T47D (cell line): ENCODE measurements around the gene MFSD1.
"Not testable (repeated sequence)": the region's sequence is repeated elsewhere in the genome, so short reads cannot be mapped to it uniquely, and the experiment has no call there.

ENCODE experiments used
- DNase-seq, 2 experiments: peaks; one replicate each; pipeline versions ENCODE4 v3.0.0 to v3.0.0-alpha.2; 2011 to 2012; ENCODE audit warnings: low read depth in 1 of 2, low spot score in 1 of 2
- JUND ChIP-seq: IDR thresholded peaks from 2 replicates; pipeline ENCODE4 v1.6.1; 2012; ENCODE audit warnings: low read depth
- in situ Hi-C: cut with HindIII; loops from 2 replicates; pipeline ENCODE4 v1.10.0; 2016; ENCODE audit warnings: low sequenced_read_pairs, low pct_unique_long_range_greater_than_20kb

Gene MFSD1

GRCh38 chr3:158781191-158781590 lies 20.7 kb upstream of the MFSD1 start:
- TF ChIP-seq JUND, result no peak
- DNase-seq, result no peak
- in situ Hi-C loops, result no loop called here

DNA sequence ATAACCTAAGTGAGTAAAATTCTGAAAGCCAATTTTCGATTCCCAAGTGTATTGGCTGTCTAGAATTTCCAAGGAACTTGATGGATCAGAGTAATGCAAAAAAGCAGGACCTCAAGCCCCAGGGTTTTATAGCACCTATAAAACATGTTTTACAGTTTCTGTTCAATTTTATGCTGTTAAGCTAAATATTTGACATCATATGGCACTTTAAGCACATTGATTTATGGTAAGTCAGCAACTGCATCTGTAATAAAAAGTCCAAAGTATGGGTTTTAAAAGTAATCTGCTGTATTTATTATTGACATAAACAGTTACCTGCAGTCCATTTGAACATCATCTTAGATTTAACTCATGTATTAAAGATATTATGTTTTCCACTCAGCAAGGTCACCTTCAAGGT lies 20.0 kb upstream of the MFSD1 start:
- no peak for TF ChIP-seq JUND
- DNase-seq, result no peak
- in situ Hi-C loops, result no loop called here

GRCh38 chr3:158782283-158782989 lies 19.4 kb upstream of the MFSD1 start:
- in situ Hi-C loops, result no loop called here
- no peak for DNase-seq

DNA sequence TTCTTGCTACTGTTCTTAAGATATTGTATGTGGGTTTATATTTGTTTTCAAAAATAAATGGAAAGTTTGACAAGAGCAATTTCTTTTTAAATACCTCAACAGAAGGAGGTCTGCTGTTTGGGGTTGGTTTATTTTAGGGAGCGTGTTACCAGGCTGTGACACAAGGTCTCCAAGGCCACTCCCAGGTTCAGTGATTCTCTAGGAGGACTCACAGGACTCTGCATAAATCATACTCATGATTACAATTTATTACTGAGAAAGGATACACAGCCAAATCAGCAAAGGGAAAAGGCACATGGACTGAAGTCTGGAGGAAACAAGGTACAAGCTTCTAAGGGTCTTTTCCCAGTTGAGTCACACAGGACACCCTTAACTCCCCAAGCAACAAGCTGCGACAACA lies 18.8 kb upstream of the MFSD1 start:
- no peak for TF ChIP-seq JUND
- in situ Hi-C loops, result no loop called here
- DNase-seq, result no peak

More at GRCh38 chr3:158782283-158782989, 19.4 kb upstream of the MFSD1 start:
- TF ChIP-seq JUND, result no peak

GRCh38 chr3:158785972-158786371 lies 15.9 kb upstream of the MFSD1 start:
- no peak for TF ChIP-seq JUND
- no peak for DNase-seq
- in situ Hi-C loops, result no loop called here

DNA sequence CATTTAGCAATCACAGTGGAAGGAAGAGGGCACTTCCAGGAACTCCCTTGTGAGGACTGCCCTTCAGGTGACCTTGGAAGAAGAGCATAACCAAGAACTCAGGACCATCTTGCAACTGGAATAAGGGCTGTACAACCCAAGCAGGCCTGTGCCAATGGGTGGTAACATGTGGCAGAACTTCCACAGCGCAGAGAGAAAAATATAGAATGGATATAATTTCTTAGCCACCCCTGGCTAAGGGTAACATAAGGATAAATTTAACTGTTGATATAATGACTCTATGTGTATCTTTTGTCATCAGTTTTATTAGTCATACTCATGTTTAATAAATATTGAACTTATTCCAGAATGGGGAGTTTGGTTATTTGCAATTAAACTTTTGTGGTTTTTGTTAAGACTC lies 13.4 kb upstream of the MFSD1 start:
- DNase-seq, result no peak
- no peak for TF ChIP-seq JUND
- in situ Hi-C loops, result no loop called here

GRCh38 chr3:158789592-158789991 lies 12.3 kb upstream of the MFSD1 start:
- TF ChIP-seq JUND, result no peak
- in situ Hi-C loops, result no loop called here
- DNase-seq, result peak in 1 of 2 experiments; percentile 79

DNA sequence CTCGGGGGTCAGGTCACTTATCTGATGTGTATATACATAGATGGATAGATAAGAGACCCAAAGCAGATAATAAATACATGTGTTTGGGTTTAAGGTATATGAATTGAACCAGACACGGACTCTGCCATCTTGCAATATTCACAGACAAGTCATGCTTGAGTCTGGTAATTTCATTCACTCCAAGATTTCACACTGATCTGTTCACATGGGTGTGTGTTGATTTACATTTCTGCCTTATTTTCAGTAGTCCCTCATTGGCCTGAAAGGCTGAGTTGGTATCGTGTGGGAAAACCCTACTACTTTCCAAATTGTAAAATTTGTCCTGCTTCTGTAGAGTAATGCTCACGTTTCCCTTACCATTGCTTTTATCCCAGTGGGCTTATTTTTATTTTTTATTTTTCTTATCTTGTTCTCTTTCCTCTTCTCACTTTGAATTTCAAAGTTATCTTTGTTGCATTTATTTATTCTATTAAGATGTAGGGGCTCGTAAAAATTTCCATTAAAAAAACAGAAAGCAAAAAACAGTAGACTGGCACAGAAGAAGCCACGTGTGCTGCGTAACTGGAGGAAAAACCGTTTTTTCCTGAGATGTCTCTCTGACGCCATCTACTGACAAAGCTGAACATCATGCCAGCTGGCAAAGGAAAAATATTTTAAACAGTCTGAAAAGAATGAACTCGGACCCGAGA lies 10.8 kb upstream of the MFSD1 start:
- DNase-seq, result peak; percentile 47 to 75
- in situ Hi-C loops, result no loop called here
- no peak for TF ChIP-seq JUND

- in situ Hi-C loops, DNase-seq: not testable (repeated sequence)
These were observed 10.3 kb upstream of the MFSD1 start for GRCh38 chr3:158791590-158791920.

DNA sequence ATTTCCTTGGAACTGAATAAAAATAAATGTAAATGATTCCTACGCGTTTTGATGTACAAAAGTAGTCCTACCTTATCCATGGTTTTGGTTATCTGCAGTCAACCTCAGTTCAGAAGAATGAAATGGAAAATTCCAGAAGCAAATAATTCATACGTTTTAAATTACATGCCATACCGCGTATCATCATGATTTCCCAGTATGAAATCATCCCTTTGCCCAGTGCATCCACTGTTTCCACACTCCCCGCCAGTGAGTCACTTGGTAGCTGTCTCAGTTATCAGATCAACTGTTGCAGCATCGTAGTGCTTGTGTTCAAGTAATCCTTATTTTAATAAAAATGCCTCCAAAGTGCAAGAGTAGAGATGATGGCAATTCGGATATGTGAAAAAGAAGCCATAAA lies 9.1 kb upstream of the MFSD1 start:
- TF ChIP-seq JUND, result no peak
- in situ Hi-C loops, result no loop called here
- no peak for DNase-seq

DNA sequence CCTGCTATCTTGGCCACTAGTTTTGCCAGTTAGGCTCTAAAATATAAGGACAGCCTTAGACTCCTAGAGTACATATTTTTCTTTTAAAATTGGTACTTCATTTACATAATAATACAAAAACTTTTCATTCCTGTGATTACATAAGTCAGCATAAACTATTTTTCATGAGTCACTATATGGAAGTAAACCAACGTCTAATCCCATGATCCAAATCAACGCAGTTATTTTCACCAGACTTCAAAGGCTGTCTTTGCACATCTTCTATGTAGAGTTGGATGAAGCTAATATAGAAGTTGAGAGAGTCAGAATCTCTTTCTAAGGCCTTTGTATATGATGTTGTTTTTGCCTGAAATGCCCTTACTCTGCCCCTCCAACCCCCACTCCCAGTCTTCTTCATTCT lies 7.6 kb upstream of the MFSD1 start:
- in situ Hi-C loops, result no loop called here
- no peak for TF ChIP-seq JUND
- no peak for DNase-seq

GRCh38 chr3:158794936-158795518 lies 6.8 kb upstream of the MFSD1 start:
- in situ Hi-C loops, result no loop called here
- no peak for TF ChIP-seq JUND
- peak in 1 of 2 experiments; percentile 77 for DNase-seq

GRCh38 chr3:158801201-158801600 lies 653 bp upstream of the MFSD1 start:
- DNase-seq, result no peak
- TF ChIP-seq JUND, result no peak
- in situ Hi-C loops, result no loop called here
